ENCODE data around the gene HSPB8. TPM values are rescaled to one million over a fixed set of nuclear protein-coding genes. Genes with fewer than 3 reads are reported as not detected.

Gene HSPB8
- total RNA-seq, 1 donor from 2014 or later, result 150 TPM

GRCh38 chr12:119171291-119171690, 7.4 kb upstream of the HSPB8 start:
- no peak for DNase-seq

DNA sequence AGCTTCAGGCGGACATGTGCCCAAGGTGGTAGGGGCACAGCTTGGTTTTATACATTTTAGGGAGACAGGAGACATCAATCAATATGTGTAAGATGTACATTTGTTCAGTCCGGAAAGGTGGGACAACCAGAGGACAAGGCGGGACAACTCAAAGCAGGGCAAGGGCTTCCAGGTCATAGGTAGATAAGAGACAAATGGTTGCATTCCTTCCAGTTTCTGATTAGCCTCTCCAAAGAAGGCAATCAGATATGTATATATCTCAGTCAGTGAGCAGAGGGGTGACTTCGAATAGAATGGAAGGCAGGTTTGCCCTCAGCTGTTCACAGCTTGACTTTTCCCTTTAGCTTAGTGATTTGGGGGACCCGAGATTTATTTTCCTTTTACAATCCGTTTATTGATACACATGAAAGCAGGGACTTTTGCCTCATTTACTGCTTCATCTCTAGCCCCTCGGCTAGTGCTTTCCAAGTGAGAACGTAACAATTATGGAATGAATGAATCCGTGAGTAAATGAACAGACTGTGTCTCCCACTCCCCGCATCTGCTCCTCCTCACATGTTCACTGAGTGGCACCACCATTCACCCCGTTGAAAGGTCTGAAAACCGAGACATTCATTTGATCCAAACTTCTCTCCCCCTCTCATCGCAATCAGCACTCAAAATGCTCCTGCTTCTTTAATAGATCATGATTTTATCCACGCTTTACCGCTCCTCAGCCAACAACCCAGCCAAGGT, 6.9 kb upstream of the HSPB8 start:
- DNase-seq, result no peak

- peak; percentile 49 for DNase-seq
Measured at GRCh38 chr12:119175081-119175480, 3.6 kb upstream of the HSPB8 start.

DNA sequence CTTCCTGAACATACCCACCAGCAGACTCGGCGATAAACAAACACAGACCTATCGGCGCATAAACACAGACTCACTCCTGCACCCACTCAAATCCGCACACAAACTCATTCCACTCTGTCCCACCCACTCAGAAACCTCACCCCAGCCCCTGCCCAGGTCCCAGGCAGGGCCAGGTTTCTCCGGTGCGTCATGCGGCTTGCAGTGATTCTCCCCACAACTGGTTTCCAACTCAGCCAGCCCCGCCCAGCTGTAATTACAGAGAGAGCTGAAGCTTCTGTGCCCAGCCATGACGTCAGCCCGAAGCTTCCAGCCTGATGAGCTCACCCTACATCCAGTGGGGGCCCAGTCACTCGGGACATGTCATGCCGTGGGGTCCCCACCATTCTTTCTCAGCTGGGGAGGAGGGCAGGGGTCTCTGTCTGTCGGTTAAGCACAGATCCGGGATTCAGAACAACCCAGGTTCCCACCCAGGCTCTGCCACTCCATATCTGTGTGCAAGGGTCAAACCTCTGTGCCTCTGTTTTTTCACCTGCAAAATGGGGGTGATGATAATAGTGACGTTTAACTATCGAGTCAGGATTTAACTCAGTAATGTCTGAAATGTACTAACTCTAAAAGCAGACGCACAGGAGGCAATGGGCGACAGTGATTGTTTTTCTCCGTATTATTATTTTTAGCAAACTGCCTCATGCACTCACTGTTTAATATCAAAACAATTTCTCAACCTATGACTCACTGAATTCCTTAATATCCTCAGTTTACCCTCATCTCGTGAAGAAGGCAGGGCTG, 2.3 kb upstream of the HSPB8 start:
- DNase-seq, result peak; percentile 96

DNA sequence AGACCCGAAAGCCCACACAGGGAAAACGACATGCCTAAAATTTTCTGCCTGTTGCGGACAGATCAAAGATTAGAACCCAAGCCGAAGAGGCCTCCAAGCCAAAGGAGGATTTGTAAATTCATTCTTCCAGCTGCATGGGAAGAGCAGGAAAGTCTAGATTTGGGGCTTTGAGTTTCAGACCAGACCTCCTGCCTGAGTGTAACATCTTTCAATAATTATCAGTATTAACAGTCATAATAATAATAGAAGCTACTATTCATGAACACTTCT, 1.7 kb upstream of the HSPB8 start:
- DNase-seq, result no peak

DNA sequence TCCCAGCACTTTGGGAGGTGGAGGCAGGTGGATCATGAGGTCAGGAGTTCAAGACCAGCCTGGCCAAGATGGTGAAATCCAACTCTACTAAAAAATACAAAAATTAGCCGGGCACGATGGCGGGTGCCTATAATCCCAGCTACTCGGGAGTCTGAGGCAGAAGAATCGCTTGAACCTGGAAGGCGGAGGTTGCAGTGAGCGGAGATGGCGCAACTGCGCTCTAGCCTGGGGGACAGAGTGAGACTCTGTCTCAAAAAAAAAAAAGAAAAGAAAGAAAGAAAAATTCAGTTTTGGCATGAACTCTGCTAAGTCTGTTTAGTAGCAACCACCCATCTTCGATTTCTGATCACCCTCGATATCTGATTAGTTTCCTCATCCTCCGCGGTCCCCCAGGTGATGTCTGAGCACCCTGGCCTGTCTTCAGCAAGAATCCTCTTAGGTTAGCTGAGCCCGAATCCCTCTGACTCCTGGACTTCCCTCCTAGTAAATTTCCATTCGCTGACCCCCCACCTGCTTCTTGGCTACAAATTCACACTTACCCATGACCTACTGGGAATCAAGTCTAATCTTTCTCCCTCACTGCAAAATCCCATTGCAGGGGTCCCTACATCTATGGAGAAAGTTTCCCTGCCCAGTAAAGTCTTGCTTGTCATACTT, 879 bp upstream of the HSPB8 start:
- DNase-seq, result no peak

DNA sequence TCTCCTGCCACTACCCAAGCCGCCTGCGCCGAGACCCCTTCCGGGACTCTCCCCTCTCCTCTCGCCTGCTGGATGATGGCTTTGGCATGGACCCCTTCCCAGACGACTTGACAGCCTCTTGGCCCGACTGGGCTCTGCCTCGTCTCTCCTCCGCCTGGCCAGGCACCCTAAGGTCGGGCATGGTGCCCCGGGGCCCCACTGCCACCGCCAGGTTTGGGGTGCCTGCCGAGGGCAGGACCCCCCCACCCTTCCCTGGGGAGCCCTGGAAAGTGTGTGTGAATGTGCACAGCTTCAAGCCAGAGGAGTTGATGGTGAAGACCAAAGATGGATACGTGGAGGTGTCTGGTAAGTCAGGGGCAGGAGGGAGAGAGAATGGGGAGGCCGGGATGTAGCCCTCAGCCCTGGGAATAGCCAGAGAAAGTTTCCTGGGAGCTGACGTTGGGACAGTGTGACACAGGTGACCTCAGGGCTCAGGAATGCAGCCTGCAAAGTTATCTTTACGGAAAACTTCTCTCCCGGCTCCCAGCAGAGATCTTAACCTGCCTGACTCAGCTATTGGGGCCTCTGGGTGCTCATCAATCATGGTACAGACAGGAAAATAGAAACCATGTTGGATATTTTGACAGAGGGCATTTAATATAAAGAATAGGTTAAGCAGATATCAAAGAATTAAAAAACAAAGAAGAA, 747 bp downstream of the HSPB8 start:
- DNase-seq, result no peak

GRCh38 chr12:119180380-119181040, 1.8 kb downstream of the HSPB8 start:
- DNase-seq, result peak; percentile 65

- DNase-seq, result no peak
Measured at GRCh38 chr12:119181202-119181601, 2.5 kb downstream of the HSPB8 start.

GRCh38 chr12:119181944-119182343, 3.2 kb downstream of the HSPB8 start:
- no peak for DNase-seq

GRCh38 chr12:119182701-119183493, 4.2 kb downstream of the HSPB8 start:
- DNase-seq, result no peak

DNA sequence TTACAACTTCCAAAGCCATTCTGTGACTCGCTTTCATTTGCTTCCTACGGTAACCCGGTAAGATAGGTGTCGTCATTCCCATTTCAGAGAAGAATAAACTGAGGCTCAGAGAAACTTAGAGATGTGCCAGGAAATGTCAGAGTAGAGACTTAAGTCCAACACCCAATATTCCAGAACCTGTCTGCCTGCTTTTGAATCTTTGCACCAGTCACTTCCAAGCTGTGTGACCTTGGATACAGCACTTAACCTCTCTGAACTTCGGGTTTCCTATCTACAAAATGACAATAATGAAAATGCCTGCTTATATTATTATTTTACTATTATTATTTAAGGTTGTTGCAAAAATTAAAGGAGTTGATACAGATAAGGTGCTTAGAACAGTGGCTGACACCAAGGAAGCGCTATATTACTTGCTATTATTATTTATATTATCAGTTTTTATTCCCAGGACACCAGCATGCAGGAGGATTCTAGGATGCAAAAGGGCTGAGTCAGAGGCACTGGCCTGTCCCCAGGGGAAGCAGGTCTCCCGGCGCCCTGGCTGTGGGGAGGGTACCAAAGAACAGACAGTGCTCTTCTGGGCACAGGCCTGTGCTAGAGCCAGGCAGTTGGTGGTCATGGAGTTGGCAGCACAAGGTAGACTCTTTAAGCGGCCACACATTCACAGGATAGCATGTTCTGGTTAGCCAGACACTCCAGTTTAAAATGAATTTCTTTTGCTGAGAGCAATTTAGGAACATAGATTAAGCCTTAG, 5.4 kb downstream of the HSPB8 start:
- DNase-seq, result no peak

GRCh38 chr12:119195256-119195655, 16.5 kb downstream of the HSPB8 start:
- no peak for DNase-seq

- DNase-seq, result no peak
Measured at GRCh38 chr12:119198440-119198839, 19.7 kb downstream of the HSPB8 start.

GRCh38 chr12:119200601-119201000, 21.9 kb downstream of the HSPB8 start:
- DNase-seq, result no peak

DNA sequence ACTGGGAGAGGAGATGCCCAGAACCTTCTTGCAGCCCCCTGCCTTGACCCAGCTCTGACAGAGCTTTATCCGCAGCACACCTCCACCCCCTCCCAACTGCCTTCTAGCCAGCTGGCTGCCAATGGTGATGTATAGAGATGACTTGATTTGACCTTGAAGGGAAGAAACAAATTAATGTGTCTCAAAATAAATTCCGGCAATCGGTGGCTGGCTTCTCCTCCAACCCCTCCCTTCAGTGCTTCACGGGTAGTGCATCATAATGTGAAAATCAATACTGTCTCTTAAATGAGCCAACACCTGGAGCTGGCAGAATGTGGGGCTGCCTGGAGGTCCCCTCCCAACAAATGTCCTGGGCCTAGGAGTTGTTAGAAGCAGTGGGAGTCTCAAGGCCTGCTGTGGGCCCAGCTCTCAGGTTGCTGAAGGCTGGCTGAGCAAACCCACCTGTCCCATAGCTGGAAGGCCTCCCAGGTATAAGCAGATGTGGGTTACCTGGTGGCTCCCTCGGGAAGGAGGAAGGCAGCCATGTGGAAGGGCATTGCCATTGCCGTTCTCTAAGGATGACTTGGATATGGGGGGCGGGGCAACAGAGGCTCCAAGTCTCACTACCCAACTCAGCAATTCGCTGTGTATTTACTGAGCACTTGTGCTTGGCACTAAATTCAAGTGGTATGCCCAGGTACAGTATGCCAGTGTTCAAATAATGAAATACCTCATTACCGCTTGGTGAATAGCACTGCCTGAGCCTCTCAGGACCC, 23.2 kb downstream of the HSPB8 start:
- DNase-seq, result no peak

GRCh38 chr12:119202544-119202943, 23.8 kb downstream of the HSPB8 start:
- no peak for DNase-seq

- DNase-seq, result peak; percentile 94
Measured at GRCh38 chr12:119204131-119204530, 25.4 kb downstream of the HSPB8 start.

DNA sequence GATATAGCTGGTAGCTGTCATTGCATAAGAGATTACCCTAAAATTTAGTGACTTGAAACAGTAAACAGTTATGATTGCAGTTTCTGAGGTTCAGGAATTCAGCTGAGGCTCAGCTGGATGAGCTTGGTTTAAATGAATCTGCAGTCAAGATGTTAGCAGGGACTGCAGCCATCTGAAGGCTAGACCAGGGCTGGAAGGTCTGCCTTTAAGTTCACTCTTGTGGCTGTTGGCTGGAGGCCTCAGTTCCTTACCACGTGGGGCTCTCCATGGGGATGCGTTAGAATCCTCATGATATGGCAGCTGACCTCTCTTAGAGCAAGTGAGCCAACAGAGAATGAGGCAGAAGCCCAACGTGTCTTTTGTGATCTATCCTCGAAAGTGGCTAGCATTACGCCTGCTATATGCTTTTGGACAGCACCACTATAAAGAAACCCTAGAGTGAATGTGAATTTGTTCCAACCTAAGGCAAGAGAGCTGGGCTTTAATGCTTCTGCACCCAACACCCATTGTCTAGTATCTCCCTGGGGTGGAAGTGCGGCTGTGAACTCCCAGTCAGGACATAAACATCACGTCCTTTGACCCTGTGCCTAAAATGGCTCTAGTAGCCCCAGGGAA, 26.0 kb downstream of the HSPB8 start:
- peak; percentile 69 for DNase-seq

Measured in tongue (tissue), 2 donors.